HEK293 (cell line): ENCODE results near the gene ZNF709.
A peak's percentile ranks its signal among the peaks of the same experiment; 100 is the strongest.

ENCODE experiments used
- CTCF ChIA-PET: fragments of 350-600 bp; formaldehyde crosslinking; extraction: SDS; loops from one replicate; lab custom pipeline; 2021; ENCODE audit warnings: antibody characterized with exemption; lab: Yijun Ruan, JAX
- POLR2A ChIA-PET: fragments of 300-600 bp; formaldehyde crosslinking; extraction: SDS; loops from one replicate; lab custom pipeline; 2020; ENCODE audit warnings: antibody characterized with exemption, inconsistent platforms; lab: Yijun Ruan, JAX
- H3K27ac ChIP-seq: fragments of 200-500 bp; sonication (Bioruptor generic); 2 replicates; pipeline ENCODE4 v1.5.1; 2014; ENCODE audit warnings: low read depth, low read length, control low read depth, inconsistent platforms; ENCODE audit errors: extremely low read depth
- H3K36me3 ChIP-seq, 2 experiments: fragments of 200-500 bp in 1 of 2; sonication (Bioruptor generic) in 1 of 2; 1 replicate in 1 of 2; 2 replicates in 1 of 2; pipeline ENCODE4 v1.5.1; 2014 to 2017; ENCODE audit warnings: inconsistent platforms in 2 of 2, low read length in 2 of 2; ENCODE audit not compliant: control insufficient read depth in 2 of 2, insufficient read depth in 1 of 2
- H3K4me1 ChIP-seq: fragments of 200-500 bp; sonication (Bioruptor generic); 2 replicates; pipeline ENCODE4 v1.5.1; 2014; ENCODE audit warnings: mild to moderate bottlenecking, low read length, inconsistent platforms; ENCODE audit not compliant: control insufficient read depth, insufficient read depth
- H3K4me3 ChIP-seq: 2 replicates; pipeline ENCODE4 v1.5.1; 2011; ENCODE audit warnings: low read depth, mild to moderate bottlenecking, control low read depth, low read length, moderate library complexity
- H3K9me3 ChIP-seq: fragments of 200-500 bp; sonication (Bioruptor generic); 2 replicates; pipeline ENCODE4 v1.5.1; 2014; ENCODE audit warnings: low read depth, low read length, inconsistent platforms; ENCODE audit not compliant: control insufficient read depth, insufficient read depth
- ATF2 ChIP-seq: fragments of 450-650 bp; formaldehyde crosslinking; IDR thresholded peaks from 2 replicates; pipeline ENCODE4 v1.5.1; 2016; ENCODE audit warnings: missing biosample characterization, missing genetic modification characterization, low read depth
- BCL11B ChIP-seq: fragments of 450-650 bp; formaldehyde crosslinking; IDR thresholded peaks from 2 replicates; pipeline ENCODE4 v1.5.1; 2016; ENCODE audit warnings: low read depth, missing biosample characterization, missing genetic modification characterization
- HIC1 ChIP-seq: fragments of 450-650 bp; formaldehyde crosslinking; IDR thresholded peaks from 2 replicates; pipeline ENCODE4 v1.5.1; 2016; ENCODE audit warnings: missing biosample characterization, missing genetic modification characterization
- INSM2 ChIP-seq: fragments of 450-650 bp; formaldehyde crosslinking; IDR thresholded peaks from 2 replicates; pipeline ENCODE4 v1.5.1; 2016; ENCODE audit warnings: missing biosample characterization, missing genetic modification characterization
- KLF10 ChIP-seq: fragments of 450-650 bp; IDR thresholded peaks from 2 replicates; pipeline ENCODE4 v1.5.1; 2018; ENCODE audit warnings: missing biosample characterization, mild to moderate bottlenecking, missing genetic modification characterization
- MYNN ChIP-seq: fragments of 450-650 bp; formaldehyde crosslinking; IDR thresholded peaks from 2 replicates; pipeline ENCODE4 v1.5.1; 2016; ENCODE audit warnings: missing biosample characterization, missing genetic modification characterization, borderline replicate concordance
- SCRT2 ChIP-seq: fragments of 450-650 bp; formaldehyde crosslinking; IDR thresholded peaks from 2 replicates; pipeline ENCODE4 v1.5.1; 2016; ENCODE audit warnings: missing biosample characterization, missing genetic modification characterization
- SETDB1 ChIP-seq: IDR thresholded peaks from one replicate; pipeline ENCODE4 v1.6.1; 2017; ENCODE audit warnings: mild to moderate bottlenecking, low read length, moderate library complexity, mixed read lengths; ENCODE audit not compliant: insufficient read length
- ZNF10 ChIP-seq: fragments of 450-650 bp; formaldehyde crosslinking; IDR thresholded peaks from 2 replicates; pipeline ENCODE4 v1.5.1; 2017; ENCODE audit warnings: missing biosample characterization, missing genetic modification characterization
- ZNF169 ChIP-seq: fragments of 450-650 bp; formaldehyde crosslinking; IDR thresholded peaks from 2 replicates; pipeline ENCODE4 v1.5.1; 2016; ENCODE audit warnings: missing biosample characterization, missing genetic modification characterization
- ZNF292 ChIP-seq: fragments of 450-650 bp; formaldehyde crosslinking; IDR thresholded peaks from 2 replicates; pipeline ENCODE4 v1.5.1; 2016; ENCODE audit warnings: low read depth, missing biosample characterization, missing genetic modification characterization, borderline replicate concordance
- ZNF426 ChIP-seq: fragments of 450-650 bp; formaldehyde crosslinking; IDR thresholded peaks from 2 replicates; pipeline ENCODE4 v1.5.1; 2017; ENCODE audit warnings: missing biosample characterization, missing genetic modification characterization, mild to moderate bottlenecking, inconsistent platforms, moderate library complexity
- ZNF473 ChIP-seq: fragments of 450-650 bp; formaldehyde crosslinking; IDR thresholded peaks from 2 replicates; pipeline ENCODE4 v1.5.1; 2017; ENCODE audit warnings: missing biosample characterization, missing genetic modification characterization
- ZNF510 ChIP-seq: fragments of 450-650 bp; formaldehyde crosslinking; IDR thresholded peaks from 2 replicates; pipeline ENCODE4 v1.5.1; 2018; ENCODE audit warnings: mild to moderate bottlenecking, missing genetic modification characterization, missing biosample characterization; ENCODE audit not compliant: insufficient replicate concordance
- ZNF544 ChIP-seq: fragments of 450-650 bp; formaldehyde crosslinking; IDR thresholded peaks from 2 replicates; pipeline ENCODE4 v1.5.0; 2017; ENCODE audit warnings: missing biosample characterization, missing genetic modification characterization
- ZNF548 ChIP-seq: fragments of 450-650 bp; formaldehyde crosslinking; IDR thresholded peaks from 2 replicates; pipeline ENCODE4 v1.5.1; 2016; ENCODE audit warnings: missing biosample characterization, missing genetic modification characterization
- ZNF677 ChIP-seq: fragments of 450-650 bp; IDR thresholded peaks from 2 replicates; pipeline ENCODE4 v1.5.0; 2018; ENCODE audit warnings: missing biosample characterization, mild to moderate bottlenecking, missing genetic modification characterization, moderate library complexity
- ZNF701 ChIP-seq: fragments of 450-650 bp; formaldehyde crosslinking; IDR thresholded peaks from 2 replicates; pipeline ENCODE4 v1.5.1; 2016; ENCODE audit warnings: missing biosample characterization, missing genetic modification characterization
- ZNF777 ChIP-seq: fragments of 450-650 bp; formaldehyde crosslinking; IDR thresholded peaks from 2 replicates; pipeline ENCODE4 v1.5.1; 2017; ENCODE audit warnings: missing biosample characterization, missing genetic modification characterization, borderline replicate concordance
- TF ChIP-seq, protein P1 (sequence below): fragments of 450-650 bp; formaldehyde crosslinking; IDR thresholded peaks from 2 replicates; pipeline ENCODE4 v1.5.1; 2016; ENCODE audit warnings: missing biosample characterization, missing genetic modification characterization
- TF ChIP-seq, protein P2 (sequence below): fragments of 450-650 bp; formaldehyde crosslinking; IDR thresholded peaks from 2 replicates; pipeline ENCODE4 v1.5.1; 2017; ENCODE audit warnings: missing biosample characterization, mild to moderate bottlenecking, missing genetic modification characterization, moderate library complexity

The ZNF709 gene

DNA sequence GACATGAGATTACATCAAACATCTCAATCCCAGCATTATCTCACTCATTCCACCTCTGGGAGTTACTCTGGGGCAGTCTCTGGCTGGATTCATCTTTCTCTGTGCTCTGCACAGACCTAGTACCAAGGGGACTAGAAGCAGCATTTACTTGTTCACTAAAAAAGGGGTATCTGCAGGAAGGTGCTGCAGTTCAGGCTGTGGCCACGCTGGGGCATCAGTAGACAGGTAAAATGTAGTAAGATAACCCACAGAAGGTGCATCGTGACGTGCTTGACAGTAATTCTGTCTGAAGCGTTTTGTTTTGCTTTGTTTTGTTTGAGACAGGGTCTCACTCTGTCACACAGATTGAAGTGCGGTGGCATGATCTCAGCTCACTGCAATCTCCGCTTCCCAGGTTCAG is 37.4 kb upstream of the ZNF709 start:
- H3K4me1 ChIP-seq: no peaks in the 10 kb centered on the region
- no peak overlapping the region for H3K27ac ChIP-seq
- ChIA-PET POLR2A (no interaction called here), CTCF (no interaction called here)
- no peak overlapping the region for H3K4me3 ChIP-seq
- no peak for TF ChIP-seq ZNF777 (tag by site-specific recombination)
- TF ChIP-seq SETDB1: peak; percentile 23
- TF ChIP-seq ZNF292 (tag by site-specific recombination): no peak
- no peak for TF ChIP-seq ZNF701 (tag by site-specific recombination)
- TF ChIP-seq ZNF510 (tag by site-specific recombination): no peak
- no peak for TF ChIP-seq ZNF169 (tag by site-specific recombination)
- H3K9me3 ChIP-seq: no peaks in the 10 kb centered on the region
- H3K36me3 ChIP-seq: peaks cover 0 to 18% of the 10 kb centered on the region in 2 experiments; a peak in 2 of 3 replicates

DNA sequence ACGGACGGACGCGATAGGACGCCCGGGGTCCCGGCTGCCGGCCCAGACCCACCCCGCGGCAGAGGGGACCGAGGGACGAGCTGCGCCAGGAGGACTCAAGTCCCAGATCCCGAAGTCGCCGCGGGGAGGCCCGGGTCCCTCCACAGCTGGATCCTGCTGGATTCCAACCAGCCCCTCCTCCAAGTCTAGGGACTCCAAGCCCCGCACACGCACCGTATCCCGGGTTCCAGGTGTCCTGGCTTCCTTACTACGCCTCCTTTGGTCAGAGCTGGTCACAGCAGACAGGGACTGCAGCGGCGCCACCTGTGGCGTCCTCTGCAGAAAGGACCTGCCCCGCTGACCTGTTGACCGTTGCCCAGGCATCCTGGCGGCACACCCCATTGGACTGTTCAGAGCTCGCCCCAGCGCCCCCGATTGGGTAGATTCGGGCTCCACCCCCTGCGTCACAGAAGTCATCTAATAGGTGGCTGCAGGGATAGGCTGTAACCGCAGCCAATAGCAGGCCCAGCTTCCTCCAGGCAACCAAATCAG is 29.0 kb upstream of the ZNF709 start:
- no peak overlapping the region for H3K4me3 ChIP-seq
- no peaks in the 10 kb centered on the region; a peak in 1 of 3 replicates for H3K36me3 ChIP-seq
- H3K4me1 ChIP-seq: no peaks in the 10 kb centered on the region
- ChIA-PET POLR2A (interaction anchor here (1.1 to 2.2 kb wide), 2 partner anchors 18 to 113 kb away, joined by 3 to 8 read pairs; partner anchors contain the start of gene ZNF799), CTCF (no interaction called here)
- no peak overlapping the region for H3K27ac ChIP-seq
- no peak for TF ChIP-seq ATF2 (tag by site-specific recombination)
- no peak for TF ChIP-seq ZNF10 (tag by site-specific recombination)
- peak; percentile 38; the same call in 1 of the 2 replicates for TF ChIP-seq SCRT2 (tag by site-specific recombination)
- H3K9me3 ChIP-seq: no peaks in the 10 kb centered on the region

DNA sequence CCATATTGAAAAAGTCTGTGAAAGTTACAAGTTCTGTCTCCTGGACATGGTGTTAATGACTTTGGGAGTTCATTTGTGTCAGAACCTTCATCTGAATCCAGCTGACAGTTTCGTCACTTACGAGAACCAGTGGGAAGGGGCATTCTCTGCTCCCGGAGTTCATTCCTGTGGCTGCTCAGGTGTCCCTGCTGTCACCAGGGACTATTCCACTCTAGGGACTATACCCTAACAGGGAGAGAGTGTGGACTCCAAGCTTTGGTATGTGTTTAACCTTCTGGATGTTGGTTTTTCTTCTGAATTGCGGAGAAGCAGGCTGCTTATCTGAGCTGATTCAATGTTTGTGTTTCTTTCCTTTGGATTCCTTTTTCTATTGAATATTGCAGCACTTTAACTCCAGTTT is 12.4 kb upstream of the ZNF709 start:
- no peak overlapping the region for H3K27ac ChIP-seq
- no peak for TF ChIP-seq ZNF677 (tag by site-specific recombination)
- TF ChIP-seq ZNF426 (tag by site-specific recombination): no peak
- no peak for TF ChIP-seq HIC1 (tag by site-specific recombination)
- TF ChIP-seq ZNF544 (tag by site-specific recombination): no peak
- no peak for TF ChIP-seq ZNF548 (tag by site-specific recombination)
- TF ChIP-seq SETDB1: no peak
- no peak for TF ChIP-seq INSM2 (tag by site-specific recombination)
- TF ChIP-seq KLF10 (tag by site-specific recombination): no peak
- TF ChIP-seq ZNF510 (tag by site-specific recombination): no peak
- no peak for TF ChIP-seq BCL11B
- TF ChIP-seq, protein P1, sequence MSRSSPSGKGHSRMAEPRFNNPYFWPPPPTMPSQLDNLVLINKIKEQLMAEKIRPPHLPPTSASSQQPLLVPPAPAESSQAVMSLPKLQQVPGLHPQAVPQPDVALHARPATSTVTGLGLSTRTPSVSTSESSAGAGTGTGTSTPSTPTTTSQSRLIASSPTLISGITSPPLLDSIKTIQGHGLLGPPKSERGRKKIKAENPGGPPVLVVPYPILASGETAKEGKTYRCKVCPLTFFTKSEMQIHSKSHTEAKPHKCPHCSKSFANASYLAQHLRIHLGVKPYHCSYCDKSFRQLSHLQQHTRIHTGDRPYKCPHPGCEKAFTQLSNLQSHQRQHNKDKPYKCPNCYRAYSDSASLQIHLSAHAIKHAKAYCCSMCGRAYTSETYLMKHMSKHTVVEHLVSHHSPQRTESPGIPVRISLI (tag by site-specific recombination): no peak
- TF ChIP-seq, protein P2, sequence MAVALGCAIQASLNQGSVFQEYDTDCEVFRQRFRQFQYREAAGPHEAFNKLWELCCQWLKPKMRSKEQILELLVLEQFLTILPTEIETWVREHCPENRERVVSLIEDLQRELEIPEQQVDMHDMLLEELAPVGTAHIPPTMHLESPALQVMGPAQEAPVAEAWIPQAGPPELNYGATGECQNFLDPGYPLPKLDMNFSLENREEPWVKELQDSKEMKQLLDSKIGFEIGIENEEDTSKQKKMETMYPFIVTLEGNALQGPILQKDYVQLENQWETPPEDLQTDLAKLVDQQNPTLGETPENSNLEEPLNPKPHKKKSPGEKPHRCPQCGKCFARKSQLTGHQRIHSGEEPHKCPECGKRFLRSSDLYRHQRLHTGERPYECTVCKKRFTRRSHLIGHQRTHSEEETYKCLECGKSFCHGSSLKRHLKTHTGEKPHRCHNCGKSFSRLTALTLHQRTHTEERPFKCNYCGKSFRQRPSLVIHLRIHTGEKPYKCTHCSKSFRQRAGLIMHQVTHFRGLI (tag by site-specific recombination): no peak
- no peak for TF ChIP-seq MYNN (tag by site-specific recombination)
- TF ChIP-seq ZNF473 (tag by site-specific recombination): no peak
- no peaks in the 10 kb centered on the region for H3K36me3 ChIP-seq
- ChIA-PET CTCF (interaction anchor here (0.6 to 1.0 kb wide), 3 partner anchors 56 to 859 kb away, joined by 3 to 5 read pairs (median 3); partner anchors contain the start of gene ZNF443), POLR2A (interaction anchor here (2.9 kb wide), 1 partner anchor 14 kb away, joined by 32 read pairs; the partner anchor contains the start of gene ZNF709)
- H3K4me3 ChIP-seq: no peak overlapping the region
- no peaks in the 10 kb centered on the region for H3K9me3 ChIP-seq
- no peaks in the 10 kb centered on the region for H3K4me1 ChIP-seq
